Activated CD4-positive, alpha-beta T cell treated with anti-CD3 and anti-CD28 coated beads, Interleukin-2, amount 50 U/mL, for 1 hour (primary cell): ENCODE measurements around the gene PPP1R8.
A peak's percentile ranks its signal among the peaks of the same experiment; 100 is the strongest.

Source experiments
- DNase-seq: peaks from one replicate; pipeline ENCODE4 v3.0.0-alpha.2; 2020

Gene PPP1R8

DNA sequence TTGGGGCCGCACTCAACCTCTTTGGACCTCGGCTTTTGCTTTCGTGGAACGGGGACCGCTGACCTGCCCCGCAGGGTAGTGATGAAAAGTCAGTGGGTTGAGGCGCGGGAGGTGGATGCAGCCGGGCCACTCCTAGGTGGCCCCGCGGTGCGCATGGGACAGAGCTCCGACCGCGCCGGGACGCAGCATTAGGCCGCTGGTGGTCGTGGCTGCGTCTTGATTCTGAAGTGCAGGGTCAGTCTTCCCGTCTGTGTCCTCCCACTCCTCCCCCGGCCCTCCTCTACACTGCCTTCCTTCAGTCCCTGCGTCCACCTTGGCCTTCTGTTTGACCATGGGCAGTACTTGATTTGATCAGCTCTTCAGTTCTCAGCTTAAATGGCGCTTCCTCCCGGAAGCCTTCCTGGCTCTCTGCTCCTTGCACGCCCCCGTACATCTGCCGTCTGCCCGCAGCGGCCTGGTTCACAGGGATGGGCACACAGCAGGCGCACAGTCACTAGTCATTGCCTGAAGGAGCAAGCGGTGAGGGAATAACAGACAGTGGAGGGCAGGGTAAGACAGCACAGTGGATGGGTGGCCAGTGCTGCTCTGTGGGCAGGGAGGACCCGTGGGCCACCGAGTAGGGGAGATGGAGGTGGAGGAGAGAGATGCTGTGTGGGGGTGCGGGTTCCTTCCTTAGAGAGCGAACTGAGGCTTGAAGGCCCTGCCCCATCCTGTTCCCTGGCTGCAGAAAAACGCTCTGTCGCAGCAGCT, 42.4 kb downstream of the PPP1R8 start:
- DNase-seq = peak; percentile 27

DNA sequence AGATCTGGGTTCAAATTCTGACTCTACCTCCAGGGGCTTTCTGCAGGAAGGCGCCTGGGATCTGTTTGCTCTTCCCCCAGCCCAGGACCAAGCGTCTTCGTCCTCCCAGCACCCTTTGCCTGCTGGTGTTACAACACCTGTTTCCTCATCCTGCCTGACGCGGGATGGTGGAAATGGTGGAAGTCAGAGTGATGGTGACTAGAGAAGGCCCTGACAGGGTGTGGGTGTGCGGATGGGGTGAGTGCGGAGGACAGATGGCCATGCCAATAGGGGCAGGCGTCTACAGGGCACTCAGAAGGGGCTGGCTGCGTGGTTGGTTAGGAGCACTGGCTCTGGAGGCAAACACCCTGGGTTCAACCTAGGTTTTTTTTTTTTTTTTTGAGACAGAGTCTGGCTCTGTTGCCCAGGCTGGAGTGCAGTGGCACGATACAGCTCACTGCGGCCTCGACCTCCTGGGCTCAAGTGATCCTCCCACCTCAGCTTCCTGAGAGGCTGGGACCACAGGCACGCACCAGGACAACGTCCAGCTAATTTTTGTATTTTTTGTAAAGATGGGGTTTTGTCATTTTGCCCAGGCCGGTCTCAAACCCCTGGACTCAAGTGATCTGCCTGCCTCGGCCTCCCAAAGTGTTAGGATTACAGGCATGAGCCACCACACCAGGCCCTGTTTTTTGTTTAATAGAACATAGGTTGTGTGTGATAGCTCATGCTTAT, 43.2 kb downstream of the PPP1R8 start:
- DNase-seq = no peak

DNA sequence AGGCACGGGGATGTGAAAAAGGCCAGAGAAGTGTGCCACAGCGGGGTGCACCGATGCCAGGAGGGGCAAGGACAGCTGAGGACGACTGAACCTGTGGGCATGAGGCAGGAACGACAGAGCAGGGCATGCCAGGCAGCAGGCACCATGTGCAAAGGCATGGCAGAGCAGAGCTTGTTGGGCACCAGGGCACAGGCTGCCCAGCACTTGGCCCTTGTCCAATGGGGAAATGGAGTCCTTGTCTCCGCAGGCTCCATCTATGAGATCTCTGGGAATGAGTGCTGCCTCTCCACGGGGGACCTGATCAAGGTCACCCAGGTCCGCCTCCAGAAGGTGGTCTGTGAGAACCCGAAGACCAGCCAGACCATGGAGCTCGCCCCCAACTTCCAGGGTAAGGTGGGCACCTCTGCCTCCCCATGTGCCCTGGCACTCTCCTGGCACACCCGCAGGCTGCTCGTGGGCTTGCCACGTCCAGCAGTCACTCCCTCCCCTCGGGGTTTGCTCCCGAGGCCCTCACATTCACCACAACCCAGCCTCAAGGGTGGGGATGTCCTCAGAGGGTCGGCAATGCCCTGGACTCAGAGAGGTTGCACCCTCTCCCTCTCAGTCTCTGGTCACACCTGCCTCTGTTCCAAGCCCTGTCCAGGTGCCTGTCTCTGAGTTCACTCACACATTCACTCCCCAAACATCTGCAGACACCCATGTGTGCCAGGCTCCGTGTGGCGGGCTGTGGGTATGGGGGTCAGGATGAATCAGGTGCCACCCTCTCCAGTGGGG, 45.9 kb downstream of the PPP1R8 start:
- DNase-seq = no peak

DNA sequence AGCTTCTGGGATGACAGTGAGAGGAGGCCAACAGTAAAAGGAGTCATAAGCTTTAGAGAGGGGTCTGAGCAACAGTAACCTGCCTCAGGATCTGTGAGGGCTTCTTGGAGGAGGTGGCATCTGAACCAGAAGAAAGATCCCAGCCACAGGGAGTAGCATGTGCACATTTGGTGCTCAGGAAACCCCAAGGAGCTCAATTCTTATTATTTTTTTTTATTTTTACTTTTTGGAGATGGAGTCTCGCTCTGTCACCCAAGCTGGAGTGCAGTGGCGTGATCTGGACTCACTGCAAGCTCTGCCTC, 46.5 kb downstream of the PPP1R8 start:
- DNase-seq = no peak

DNA sequence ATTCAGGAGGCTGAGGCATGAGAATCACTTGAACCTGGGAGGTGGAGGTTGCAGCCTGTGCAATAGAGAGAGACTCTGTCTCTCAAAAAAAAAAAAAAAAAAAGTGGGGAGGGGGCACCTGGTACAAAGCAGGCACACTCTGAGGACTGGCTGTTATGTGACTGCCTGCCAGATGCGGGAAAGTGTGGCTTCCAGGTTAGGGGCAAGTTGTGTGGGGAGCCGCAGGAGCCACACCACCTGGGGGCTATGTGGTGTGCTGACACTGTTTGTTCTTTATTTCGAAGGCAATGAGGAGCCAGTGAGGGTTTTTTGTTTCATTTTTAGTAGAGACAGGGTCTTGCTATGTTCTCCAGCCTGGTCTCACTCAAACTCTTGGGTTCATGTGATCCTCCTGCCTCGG, 47.5 kb downstream of the PPP1R8 start:
- DNase-seq = no peak

DNA sequence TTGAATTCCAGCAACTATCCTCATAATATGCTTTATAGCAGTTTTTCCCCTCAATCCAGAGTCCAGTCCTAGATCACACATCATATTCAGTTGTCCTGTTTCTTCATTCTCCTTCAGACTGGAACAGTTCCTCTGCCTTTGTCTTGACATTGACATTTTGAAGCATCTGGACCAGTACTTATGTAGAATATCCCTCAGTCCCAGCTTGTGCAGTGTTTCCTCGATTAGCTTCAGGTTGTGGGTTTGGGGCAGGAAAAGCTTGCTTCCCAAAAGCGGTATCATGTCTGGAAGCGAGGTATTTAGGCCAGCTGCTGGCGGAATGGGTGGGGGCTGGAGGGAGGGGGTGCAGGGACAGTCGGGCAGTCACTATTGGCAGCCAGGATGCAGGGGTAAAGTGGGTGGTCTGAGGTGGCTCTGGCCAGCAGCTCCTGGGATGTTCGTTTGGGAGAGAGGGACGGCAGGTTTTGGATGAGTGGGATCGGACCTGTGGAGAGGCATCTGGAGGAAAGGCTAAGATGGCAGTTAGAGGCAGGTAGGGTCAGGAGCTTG, 48.3 kb downstream of the PPP1R8 start:
- DNase-seq = no peak

DNA sequence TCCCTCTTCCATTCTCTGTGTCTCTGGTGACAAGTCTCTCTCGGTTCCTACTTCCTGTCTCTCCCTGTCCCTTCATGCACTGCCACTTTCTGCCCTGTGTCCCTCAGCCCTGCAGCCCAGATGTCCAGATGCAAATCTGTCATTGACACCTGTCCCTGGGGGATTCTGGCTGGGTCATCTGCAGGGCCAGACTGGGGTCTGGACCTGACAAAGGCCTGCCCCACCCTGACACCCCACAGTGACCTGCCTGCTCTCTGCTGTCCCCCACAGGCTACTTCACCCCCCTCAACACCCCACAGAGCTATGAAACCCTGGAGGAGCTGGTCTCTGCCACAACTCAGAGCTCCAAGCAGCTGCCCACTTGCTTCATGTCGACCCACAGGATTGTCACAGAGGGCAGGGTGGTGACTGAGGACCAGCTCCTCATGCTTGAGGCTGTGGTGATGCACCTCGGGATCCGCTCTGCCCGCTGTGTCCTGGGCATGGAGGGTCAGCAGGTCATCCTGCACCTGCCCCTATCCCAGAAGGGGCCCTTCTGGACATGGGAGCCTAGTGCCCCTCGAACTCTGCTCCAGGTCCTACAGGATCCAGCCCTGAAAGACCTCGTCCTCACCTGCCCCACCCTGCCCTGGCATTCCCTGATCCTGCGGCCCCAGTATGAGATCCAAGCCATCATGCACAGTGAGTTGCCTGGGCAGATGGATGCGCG, 48.9 kb downstream of the PPP1R8 start:
- DNase-seq = no peak

DNA sequence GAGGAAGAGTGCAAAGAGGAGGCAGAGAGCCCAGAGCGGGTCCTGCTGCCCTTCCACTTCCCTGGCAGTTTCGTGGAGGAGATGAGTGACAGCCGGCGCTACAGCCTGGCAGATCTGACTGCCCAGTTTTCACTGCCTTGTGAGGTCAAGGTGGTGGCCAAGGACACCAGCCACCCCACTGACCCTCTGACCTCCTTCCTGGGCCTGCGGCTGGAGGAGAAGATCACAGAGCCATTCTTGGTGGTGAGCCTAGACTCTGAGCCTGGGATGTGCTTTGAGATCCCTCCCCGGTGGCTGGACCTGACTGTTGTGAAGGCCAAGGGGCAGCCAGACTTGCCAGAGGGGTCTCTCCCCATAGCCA, 51.9 kb downstream of the PPP1R8 start:
- no peak for DNase-seq

DNA sequence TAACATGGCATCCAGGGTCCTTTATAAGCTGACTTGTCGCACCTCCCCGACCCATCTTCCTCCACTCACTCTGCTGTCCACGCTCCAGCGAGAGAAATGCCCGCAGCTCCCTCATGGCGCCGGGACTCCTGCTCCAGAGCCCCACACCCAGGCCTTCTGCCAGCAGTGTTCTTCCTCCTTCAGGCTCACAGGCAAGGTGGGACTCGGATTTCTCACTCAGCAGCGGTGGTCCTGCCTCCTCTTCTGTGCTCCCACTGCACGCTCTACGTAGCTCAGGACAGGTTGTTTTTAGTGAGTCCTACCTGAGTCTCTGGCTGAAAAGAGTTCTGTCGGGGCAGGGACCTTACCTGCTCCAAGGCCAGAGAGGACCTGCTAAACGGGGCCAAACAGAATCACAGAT, 53.0 kb downstream of the PPP1R8 start:
- no peak for DNase-seq

DNA sequence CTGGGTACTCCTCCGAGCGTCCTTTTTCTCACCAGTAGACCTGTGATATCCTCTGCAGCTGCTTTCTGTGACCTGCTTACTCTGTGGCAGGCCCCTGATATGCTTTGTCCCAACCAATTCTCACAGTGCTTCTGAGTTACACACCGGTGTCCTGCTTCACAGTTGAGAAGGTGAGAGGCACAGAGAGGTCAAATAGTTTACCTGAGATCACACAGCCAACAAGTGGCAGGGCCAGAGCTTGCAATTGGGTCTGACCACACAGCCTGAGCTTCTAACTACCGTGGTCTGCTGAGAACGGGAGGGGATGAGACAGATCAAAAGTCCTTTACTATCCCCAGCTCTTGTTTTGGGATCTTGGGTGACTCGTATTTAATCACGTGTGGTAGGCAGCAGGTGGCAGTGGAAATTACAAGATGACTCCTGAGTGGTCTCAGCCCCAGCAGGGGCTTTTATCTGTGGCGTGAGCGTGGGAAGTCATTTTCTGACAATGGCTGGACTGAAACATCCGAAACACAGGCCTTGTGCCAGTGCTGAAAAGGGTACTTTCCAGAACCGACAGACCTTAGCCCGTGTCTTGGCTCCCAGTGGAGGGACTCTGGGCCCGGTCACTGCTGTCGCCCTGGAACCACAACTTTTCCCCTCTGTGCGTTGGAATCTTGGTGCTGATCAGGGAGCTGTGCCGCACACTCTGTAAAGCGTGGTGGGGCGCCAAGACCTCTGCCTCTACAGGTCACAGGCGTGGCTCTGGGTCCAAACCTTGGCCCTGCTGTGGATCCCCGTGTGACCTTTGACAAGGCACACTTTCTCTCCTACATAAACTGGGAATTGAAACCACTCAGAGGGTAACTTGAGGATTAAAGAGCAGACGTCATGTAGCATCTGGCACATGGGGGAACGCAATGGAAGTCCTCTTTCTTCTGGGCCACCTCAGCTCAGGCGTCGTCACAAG, 53.7 kb downstream of the PPP1R8 start:
- no peak for DNase-seq

DNA sequence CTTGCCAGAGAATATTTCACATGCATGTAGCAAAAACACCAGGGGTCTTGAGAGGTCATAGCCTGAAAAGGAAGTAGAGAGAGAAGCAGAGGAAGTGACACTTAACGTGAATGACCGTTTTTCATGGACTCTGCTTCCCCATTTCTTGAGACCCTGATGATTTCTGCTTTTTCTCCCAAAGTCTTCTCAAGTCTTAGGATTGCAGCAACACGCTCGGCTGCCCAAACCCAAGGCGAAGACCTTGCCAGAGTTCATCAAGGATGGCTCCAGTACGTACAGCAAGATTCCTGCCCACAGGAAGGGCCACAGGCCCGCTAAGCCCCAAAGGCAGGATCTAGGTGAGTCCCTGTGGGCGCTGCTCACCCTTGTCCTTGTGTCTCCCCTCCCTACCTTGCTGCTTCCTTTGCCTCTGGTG, 54.5 kb downstream of the PPP1R8 start:
- DNase-seq = no peak

DNA sequence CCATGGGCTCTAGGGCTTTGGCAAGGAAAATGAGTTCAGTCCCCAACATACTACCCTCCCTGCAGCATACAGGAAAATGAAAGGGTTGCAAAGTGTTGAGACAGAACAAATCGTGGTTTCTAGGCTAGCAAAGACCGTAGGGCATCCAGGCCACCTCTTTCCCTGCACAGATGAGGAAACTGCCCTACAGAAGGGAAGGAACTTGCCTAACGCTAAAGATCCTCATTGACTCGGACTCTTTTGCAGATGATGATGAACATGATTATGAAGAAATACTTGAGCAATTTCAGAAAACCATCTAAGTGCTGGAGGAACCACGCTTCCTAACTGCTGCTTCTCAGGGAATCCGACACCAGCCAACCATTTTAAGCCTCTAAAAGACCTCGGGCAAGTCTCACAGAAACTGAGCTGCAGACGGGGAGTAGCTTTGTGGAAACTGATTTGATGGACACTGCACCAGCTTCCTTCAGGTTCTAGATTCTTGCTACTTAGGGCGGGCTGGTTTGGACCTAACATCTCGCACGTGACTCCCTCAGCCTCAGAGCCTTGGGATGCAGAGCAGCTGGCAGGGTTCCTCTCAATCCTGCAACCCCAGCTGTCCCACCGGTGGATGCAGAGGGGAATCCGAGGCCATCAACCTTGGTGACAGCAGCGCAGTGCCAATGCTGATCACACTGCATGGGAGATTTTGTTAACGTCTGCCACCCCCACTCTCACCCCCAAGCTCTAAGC, 55.2 kb downstream of the PPP1R8 start:
- no peak for DNase-seq

DNA sequence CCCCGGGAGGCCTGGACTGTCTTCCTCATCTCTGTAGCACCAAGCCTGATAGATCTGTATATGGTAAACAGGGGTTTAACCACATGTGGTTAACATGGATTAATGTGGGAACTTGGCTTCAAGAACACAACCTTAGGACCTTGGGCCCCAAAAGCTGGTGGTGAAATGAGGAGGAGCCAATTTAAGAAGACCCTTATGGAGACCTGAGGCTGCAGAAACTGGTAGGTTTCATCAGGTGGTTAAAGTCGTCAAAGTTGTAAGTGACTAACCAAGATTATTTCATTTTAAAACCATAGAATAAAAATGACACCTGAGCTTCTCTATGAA, 55.7 kb downstream of the PPP1R8 start:
- DNase-seq = no peak

DNA sequence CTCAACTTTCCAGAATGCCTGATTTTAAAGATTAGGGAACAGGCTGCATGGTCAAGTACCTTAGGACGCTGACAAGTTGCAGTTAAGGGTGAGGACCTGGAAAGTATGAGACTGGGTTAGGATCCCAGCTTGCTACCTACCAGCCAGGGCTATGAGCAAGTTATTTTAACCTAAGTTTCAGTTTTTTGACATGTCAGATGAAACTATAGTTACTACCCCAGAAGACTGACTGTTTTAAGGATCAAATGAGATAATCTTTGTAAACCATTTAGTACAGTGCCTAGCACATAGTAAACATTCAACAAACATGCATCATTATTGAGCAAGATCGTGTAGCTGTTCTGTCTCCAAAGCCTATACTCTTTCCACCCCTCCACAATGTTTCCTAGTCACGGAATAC, 56.2 kb downstream of the PPP1R8 start:
- no peak for DNase-seq

DNA sequence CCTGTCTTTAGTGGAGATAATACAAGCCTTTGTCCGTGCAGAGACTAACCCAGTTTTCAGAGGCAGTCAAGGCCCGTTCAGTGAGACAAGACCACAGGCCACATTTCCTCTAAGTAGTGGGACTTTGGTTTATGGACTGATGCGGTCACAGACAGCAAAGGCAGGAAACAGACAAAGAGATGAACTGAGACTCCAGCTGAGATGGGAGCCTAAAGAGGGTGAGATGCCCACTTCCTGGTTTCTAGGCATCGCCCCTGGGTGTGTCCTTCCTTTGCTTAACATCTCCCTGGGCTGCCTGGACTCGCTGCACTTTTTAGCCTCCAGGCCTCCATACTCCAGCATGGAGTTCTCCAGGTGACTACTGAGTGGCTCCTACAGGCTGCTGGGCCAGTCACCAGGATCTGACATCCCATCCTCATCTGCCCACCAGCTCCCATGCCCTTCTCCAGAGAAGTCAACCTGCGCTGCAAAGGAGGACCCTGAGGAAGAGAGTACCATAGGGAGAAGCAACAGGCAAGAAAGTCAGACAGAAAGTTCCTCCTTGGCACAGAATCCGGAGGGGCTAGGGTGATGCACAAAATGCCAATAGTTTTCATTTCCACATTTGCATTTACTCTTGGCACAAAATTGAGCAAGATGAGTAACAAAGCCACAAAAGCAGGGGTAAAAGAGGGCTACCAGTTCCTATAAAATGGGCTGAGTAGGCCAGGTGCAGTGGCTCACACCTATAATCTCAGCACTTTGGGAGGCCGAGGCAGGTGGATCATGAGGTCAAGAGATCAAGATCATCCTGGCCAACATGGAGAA, 56.8 kb downstream of the PPP1R8 start:
- peak; percentile 29 for DNase-seq

DNA sequence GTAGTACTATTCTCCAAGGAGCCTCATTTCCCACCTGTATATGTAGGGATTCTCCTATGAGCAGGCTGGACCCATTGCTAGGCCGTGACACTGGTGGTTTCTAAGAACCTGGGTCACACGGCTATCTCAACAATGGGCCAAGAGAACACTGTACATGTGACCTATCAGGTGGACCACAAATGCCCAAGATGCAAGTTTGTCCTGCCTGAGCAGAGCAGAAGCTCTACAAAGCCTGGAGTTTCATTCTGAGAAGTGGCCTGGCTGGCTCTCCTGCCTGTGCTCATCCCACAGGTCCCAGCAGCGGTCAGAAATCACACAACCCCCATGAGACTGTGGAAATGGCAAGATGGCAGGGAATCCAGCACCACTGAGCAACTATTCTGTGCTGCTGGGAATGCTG, 58.9 kb downstream of the PPP1R8 start:
- DNase-seq = no peak

DNA sequence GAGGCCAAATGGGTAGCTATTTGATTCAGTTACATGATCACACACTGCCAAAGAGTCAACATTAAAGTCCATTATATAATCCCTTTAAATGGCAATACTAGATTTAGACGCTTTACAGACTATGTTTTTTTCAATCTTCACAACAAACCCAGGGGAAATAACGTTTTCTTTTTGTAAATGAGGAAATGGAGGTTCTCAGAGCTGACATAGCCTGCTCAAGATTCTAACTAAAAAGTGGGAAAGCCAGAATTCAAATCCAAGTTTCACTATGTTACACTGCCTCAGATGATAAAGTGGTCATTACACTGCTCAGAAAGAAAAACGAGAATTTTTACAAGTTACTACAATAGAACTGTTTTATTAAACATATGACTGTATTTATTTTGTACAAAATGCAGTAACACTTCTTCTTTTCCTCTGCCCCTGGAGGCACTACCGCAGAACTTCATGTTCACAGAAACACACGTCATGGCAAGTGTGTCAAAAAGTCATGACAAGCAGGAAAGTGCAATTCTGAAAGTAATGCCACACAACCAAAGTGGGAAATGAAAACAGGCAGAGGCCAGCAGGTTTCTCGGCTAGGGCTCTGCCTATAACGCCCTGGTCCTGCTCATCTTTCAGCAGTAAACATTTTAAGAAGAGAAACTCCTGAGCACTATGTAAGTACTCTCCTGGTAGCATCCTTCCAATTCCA, 60.8 kb downstream of the PPP1R8 start:
- DNase-seq = peak; percentile 41

DNA sequence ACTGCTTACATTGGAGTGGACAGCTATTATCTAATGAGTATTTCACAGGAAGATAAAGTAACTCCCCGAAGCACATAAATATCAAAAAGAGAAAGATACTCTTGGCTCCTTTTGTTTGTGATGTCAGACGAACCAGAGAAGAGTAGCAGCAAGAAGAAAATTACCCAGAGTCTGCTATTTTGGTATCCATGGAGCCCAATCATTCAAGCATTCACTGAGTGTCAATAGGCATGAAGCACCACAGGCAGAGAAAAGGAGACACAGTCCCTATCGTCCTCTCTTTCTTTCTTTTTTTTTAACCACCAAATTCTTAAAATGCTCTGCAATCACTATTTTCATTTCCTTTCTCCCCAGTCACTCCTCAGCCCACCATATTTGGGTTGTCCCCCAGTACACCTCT, 63.9 kb downstream of the PPP1R8 start:
- DNase-seq = no peak
